ENCODE data around the gene DHRS3.

DNA sequence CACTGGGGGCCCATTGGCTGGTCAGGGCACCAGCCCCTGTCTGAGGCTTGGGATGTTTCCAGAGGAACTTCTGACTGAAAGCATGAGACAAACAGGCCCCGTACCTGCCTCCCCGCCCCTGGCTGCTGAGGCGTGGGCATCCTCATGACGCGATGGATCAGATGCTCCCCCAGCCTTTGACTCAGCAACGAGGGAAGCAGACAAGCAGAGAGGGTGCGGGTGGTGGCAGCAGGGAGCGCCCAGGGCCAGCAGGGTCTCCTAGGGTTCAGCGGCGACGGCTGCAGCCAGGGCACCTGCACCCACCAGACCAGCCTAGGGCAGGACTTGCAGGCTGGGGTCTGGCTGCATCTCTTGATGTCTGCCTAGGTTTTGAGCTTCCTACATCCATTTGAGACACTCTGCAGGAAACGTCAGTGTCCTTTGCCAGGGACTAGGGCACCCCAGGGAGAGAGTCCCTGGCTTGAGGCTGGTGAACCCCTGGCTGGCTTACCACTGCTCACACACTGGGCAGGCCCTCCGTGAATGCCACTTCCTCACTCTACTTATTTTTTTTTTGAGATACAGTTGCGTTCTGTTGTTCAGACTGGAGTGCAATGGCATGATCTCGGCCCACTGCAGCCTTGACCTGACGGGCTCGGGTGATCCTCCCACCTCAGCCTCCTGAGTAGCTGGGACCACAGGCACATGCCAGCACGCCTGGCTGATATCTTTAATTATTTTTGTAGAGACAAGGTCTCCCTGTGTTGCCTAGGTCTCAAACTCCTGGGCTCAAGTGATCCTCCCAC, 63.3 kb downstream of the DHRS3 start:
- no peak for TF ChIP-seq EZH2 (IDR thresholded peaks at IDR 0.05)
- no peak for TF ChIP-seq POLR2AphosphoS5 (IDR thresholded peaks at IDR 0.05; ENCODE audit: borderline replicate concordance, low read depth, low read length)
- no peak for TF ChIP-seq FOXP2 (optimal IDR thresholded peaks at IDR 0.05; ENCODE audit: control extremely low read depth, extremely low read length, insufficient read depth)

All from SK-N-MC (cell line).